Liver (tissue), 3 donors: ENCODE data around the gene TTC34.

Source experiments
- RAD21 ChIP-seq, 2 donors: IDR thresholded peaks; 2 replicates each; pipeline ENCODE4 v1.6.1; 2016; ENCODE audit warnings: antibody characterized with exemption in 2 of 2, mild to moderate bottlenecking in 2 of 2
- SP1 ChIP-seq: IDR thresholded peaks from 2 replicates; pipeline ENCODE4 v1.6.1; 2018; ENCODE audit warnings: antibody characterized with exemption, mild to moderate bottlenecking
- TAF1 ChIP-seq: conservative IDR thresholded peaks from 2 replicates; pipeline ENCODE4 v1.6.1; 2016; ENCODE audit warnings: antibody characterized with exemption, mild to moderate bottlenecking
- YY1 ChIP-seq: IDR thresholded peaks from 2 replicates; pipeline ENCODE4 v1.6.1; 2016; ENCODE audit warnings: antibody characterized with exemption, mild to moderate bottlenecking
- TF ChIP-seq, protein P1 (sequence below): fragments of 150-350 bp; IDR thresholded peaks from 2 replicates; pipeline ENCODE4 v1.5.1; 2017; ENCODE audit warnings: improper control_type of control experiment, low read depth, low read length; ENCODE audit not compliant: missing input control
- TF ChIP-seq, protein P2 (sequence below): IDR thresholded peaks from 2 replicates; pipeline ENCODE4 v1.6.1; 2016; ENCODE audit warnings: antibody characterized with exemption
- TF ChIP-seq, protein P3 (sequence below): IDR thresholded peaks from 2 replicates; pipeline ENCODE4 v1.6.1; 2016; ENCODE audit warnings: antibody characterized with exemption
- donor health status: healthy.
- donor health status: healthy.

DNA sequence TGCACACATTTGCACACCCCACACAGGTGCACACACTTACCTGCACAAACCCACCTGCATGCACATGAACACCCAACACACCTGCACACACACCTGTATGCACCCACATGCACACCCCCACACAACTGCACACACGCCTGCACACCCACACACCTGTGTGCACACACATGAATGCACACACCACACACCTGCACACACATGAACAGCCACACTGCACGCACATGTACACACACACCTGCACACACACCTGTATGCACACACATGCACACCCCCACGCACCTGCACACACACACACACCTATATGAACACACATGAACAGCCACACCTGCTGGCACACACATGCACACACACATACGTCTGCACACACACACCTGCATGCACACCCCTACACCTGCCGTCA lies 17.9 kb upstream of the TTC34 start:
- TF ChIP-seq, protein P1, sequence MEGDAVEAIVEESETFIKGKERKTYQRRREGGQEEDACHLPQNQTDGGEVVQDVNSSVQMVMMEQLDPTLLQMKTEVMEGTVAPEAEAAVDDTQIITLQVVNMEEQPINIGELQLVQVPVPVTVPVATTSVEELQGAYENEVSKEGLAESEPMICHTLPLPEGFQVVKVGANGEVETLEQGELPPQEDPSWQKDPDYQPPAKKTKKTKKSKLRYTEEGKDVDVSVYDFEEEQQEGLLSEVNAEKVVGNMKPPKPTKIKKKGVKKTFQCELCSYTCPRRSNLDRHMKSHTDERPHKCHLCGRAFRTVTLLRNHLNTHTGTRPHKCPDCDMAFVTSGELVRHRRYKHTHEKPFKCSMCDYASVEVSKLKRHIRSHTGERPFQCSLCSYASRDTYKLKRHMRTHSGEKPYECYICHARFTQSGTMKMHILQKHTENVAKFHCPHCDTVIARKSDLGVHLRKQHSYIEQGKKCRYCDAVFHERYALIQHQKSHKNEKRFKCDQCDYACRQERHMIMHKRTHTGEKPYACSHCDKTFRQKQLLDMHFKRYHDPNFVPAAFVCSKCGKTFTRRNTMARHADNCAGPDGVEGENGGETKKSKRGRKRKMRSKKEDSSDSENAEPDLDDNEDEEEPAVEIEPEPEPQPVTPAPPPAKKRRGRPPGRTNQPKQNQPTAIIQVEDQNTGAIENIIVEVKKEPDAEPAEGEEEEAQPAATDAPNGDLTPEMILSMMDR, result no peak
- TF ChIP-seq RAD21 (IDR thresholded peaks at IDR 0.05) (no peak), TAF1 (no peak), YY1 (no peak), SP1 (no peak)
- TF ChIP-seq, protein P2, sequence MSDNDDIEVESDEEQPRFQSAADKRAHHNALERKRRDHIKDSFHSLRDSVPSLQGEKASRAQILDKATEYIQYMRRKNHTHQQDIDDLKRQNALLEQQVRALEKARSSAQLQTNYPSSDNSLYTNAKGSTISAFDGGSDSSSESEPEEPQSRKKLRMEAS, result no peak
- TF ChIP-seq, protein P3, sequence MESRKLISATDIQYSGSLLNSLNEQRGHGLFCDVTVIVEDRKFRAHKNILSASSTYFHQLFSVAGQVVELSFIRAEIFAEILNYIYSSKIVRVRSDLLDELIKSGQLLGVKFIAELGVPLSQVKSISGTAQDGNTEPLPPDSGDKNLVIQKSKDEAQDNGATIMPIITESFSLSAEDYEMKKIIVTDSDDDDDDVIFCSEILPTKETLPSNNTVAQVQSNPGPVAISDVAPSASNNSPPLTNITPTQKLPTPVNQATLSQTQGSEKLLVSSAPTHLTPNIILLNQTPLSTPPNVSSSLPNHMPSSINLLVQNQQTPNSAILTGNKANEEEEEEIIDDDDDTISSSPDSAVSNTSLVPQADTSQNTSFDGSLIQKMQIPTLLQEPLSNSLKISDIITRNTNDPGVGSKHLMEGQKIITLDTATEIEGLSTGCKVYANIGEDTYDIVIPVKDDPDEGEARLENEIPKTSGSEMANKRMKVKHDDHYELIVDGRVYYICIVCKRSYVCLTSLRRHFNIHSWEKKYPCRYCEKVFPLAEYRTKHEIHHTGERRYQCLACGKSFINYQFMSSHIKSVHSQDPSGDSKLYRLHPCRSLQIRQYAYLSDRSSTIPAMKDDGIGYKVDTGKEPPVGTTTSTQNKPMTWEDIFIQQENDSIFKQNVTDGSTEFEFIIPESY, result no peak
